PC-3 (cell line): Measurements from ENCODE around the gene PUDP.

Experiments
- EZH2 ChIP-seq: fragments of 300-600 bp; sonication (generic); IDR thresholded peaks from one replicate; pipeline ENCODE4 v1.6.1; 2017; ENCODE audit warnings: antibody characterized with exemption, mild to moderate bottlenecking, low read length; ENCODE audit not compliant: unreplicated experiment
- TF ChIP-seq, protein P1 (sequence below): fragments of 300-600 bp; sonication (generic); conservative IDR thresholded peaks from 2 replicates; pipeline ENCODE4 v1.5.1; 2017; ENCODE audit warnings: antibody characterized with exemption, low read depth, mild to moderate bottlenecking, low read length

DNA sequence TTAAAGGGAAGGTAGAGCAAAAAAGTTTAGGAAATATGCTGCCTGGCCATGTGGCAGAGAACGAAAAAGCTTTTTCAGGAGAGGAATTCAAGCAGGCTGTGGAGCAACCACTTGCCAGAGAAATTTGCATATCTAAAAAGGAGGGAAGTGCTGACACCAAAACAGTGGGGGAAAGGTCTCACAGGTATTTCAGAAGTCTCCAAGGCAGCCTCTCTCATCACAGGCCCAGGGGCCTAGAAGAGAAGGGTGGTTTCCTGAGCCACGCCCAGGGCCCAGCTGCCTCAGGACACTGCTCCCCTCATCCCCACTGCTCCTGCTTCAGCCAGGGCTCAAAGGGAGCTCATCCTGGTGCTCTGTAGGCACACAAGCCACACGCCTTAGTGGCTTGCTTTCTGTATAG lies 30.4 kb downstream of the PUDP start:
- TF ChIP-seq, protein P1, sequence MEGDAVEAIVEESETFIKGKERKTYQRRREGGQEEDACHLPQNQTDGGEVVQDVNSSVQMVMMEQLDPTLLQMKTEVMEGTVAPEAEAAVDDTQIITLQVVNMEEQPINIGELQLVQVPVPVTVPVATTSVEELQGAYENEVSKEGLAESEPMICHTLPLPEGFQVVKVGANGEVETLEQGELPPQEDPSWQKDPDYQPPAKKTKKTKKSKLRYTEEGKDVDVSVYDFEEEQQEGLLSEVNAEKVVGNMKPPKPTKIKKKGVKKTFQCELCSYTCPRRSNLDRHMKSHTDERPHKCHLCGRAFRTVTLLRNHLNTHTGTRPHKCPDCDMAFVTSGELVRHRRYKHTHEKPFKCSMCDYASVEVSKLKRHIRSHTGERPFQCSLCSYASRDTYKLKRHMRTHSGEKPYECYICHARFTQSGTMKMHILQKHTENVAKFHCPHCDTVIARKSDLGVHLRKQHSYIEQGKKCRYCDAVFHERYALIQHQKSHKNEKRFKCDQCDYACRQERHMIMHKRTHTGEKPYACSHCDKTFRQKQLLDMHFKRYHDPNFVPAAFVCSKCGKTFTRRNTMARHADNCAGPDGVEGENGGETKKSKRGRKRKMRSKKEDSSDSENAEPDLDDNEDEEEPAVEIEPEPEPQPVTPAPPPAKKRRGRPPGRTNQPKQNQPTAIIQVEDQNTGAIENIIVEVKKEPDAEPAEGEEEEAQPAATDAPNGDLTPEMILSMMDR: no peak
- TF ChIP-seq EZH2: no peak
